GM20000 (cell line): ENCODE measurements around the gene TCF7L2.

Experiments used
- DNase-seq: peaks from one replicate; pipeline ENCODE4 v3.0.0; 2012; ENCODE audit warnings: low spot score
- CTCF ChIP-seq: IDR thresholded peaks from 2 replicates; pipeline ENCODE4 v1.5.1; 2012; ENCODE audit warnings: mild to moderate bottlenecking, control low read depth; ENCODE audit errors: extremely low read depth, missing control alignments

Gene TCF7L2

GRCh38 chr10:113094114-113094486 is 144.1 kb downstream of the TCF7L2 start:
- no peak for DNase-seq
- no peak for TF ChIP-seq CTCF

- TF ChIP-seq CTCF = no peak
- no peak for DNase-seq
Measured at GRCh38 chr10:113095419-113096127, 145.5 kb downstream of the TCF7L2 start.

GRCh38 chr10:113096128-113096996 is 146.3 kb downstream of the TCF7L2 start:
- no peak for TF ChIP-seq CTCF
- DNase-seq = no peak

- DNase-seq = no peak
- no peak for TF ChIP-seq CTCF
Measured at GRCh38 chr10:113097036-113097435, 147.0 kb downstream of the TCF7L2 start.

- no peak for TF ChIP-seq CTCF
- no peak for DNase-seq
Measured at GRCh38 chr10:113099431-113100183, 149.6 kb downstream of the TCF7L2 start.

GRCh38 chr10:113100281-113100680 is 150.2 kb downstream of the TCF7L2 start:
- TF ChIP-seq CTCF = no peak
- no peak for DNase-seq
